Ishikawa (cell line): ENCODE measurements around the gene PDE7B.

Experiments
- CEBPB ChIP-seq: IDR thresholded peaks from 2 replicates; pipeline ENCODE4 v1.6.1; 2012
- CREB1 ChIP-seq: IDR thresholded peaks from 2 replicates; pipeline ENCODE4 v1.6.1; 2012; ENCODE audit warnings: low read depth
- EGR1 ChIP-seq: IDR thresholded peaks from 2 replicates; pipeline ENCODE4 v1.6.1; 2012
- EP300 ChIP-seq: IDR thresholded peaks from 2 replicates; pipeline ENCODE4 v1.6.1; 2012; ENCODE audit warnings: borderline replicate concordance
- FOXM1 ChIP-seq: IDR thresholded peaks from 2 replicates; pipeline ENCODE4 v1.6.1; 2012; ENCODE audit warnings: low read depth, borderline replicate concordance
- MAX ChIP-seq: IDR thresholded peaks from 2 replicates; pipeline ENCODE4 v1.6.1; 2012
- RAD21 ChIP-seq: IDR thresholded peaks from 2 replicates; pipeline ENCODE4 v1.6.1; 2012; ENCODE audit warnings: low read depth
- REST ChIP-seq: IDR thresholded peaks from 2 replicates; pipeline ENCODE4 v1.6.1; 2012; ENCODE audit warnings: low read depth, mild to moderate bottlenecking
- TAF1 ChIP-seq: IDR thresholded peaks from 2 replicates; pipeline ENCODE4 v1.6.1; 2012; ENCODE audit warnings: low read depth, mild to moderate bottlenecking
- TCF12 ChIP-seq: IDR thresholded peaks from 2 replicates; pipeline ENCODE4 v1.6.1; 2012; ENCODE audit warnings: low read depth
- TEAD4 ChIP-seq: IDR thresholded peaks from 2 replicates; pipeline ENCODE4 v1.6.1; 2012
- USF1 ChIP-seq: IDR thresholded peaks from 2 replicates; pipeline ENCODE4 v1.6.1; 2012
- YY1 ChIP-seq: IDR thresholded peaks from 2 replicates; pipeline ENCODE4 v1.6.1; 2012; ENCODE audit warnings: low read depth
- ZBTB7A ChIP-seq: IDR thresholded peaks from 2 replicates; pipeline ENCODE4 v1.6.1; 2012; ENCODE audit warnings: low read depth

- TF ChIP-seq CREB1 (no peak), MAX (no peak), REST (no peak), EP300 (no peak), TAF1 (no peak), CEBPB (no peak), RAD21 (no peak), FOXM1 (no peak), EGR1 (no peak), TEAD4 (no peak), ZBTB7A (no peak), TCF12 (no peak), USF1 (no peak), YY1 (no peak)
Observed at GRCh38 chr6:136137739-136138402, 286.4 kb downstream of the PDE7B start.
